ENCODE results near the gene AAK1.

The AAK1 gene

GRCh38 chr2:69570474-69570873 is 73.1 kb downstream of the AAK1 start:
- no peak for DNase-seq (ENCODE audit: low read depth)
- H3K4me3 ChIP-seq (ENCODE audit: control insufficient read depth, low read depth, low read length) = no peak overlapping the region
- TF ChIP-seq, protein P1, sequence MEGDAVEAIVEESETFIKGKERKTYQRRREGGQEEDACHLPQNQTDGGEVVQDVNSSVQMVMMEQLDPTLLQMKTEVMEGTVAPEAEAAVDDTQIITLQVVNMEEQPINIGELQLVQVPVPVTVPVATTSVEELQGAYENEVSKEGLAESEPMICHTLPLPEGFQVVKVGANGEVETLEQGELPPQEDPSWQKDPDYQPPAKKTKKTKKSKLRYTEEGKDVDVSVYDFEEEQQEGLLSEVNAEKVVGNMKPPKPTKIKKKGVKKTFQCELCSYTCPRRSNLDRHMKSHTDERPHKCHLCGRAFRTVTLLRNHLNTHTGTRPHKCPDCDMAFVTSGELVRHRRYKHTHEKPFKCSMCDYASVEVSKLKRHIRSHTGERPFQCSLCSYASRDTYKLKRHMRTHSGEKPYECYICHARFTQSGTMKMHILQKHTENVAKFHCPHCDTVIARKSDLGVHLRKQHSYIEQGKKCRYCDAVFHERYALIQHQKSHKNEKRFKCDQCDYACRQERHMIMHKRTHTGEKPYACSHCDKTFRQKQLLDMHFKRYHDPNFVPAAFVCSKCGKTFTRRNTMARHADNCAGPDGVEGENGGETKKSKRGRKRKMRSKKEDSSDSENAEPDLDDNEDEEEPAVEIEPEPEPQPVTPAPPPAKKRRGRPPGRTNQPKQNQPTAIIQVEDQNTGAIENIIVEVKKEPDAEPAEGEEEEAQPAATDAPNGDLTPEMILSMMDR (conservative IDR thresholded peaks at IDR 0.05; ENCODE audit: control insufficient read depth, insufficient read depth, low read depth, low read length) = no peak

DNA sequence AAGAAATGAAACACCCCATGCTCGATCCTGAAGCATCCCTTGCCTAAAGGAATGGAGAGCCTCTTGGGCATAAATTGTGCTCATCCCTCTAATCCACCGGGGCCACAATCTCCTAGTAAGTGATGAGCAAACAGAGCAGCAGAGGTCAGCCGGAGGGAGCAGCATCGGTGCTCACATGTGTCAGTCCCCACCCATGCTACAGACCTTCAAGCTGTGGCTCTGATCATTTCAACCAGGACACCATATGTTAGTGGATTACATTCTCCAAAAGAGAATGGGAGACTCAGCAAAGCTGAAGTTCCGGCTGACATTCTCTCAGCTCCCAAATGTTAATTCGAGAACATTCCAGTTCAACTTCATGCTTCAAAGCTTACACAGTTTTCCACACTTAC is 75.6 kb downstream of the AAK1 start:
- TF ChIP-seq, protein P1 (conservative IDR thresholded peaks at IDR 0.05; ENCODE audit: control insufficient read depth, insufficient read depth, low read depth, low read length) = no peak
- no peak overlapping the region for H3K4me3 ChIP-seq (ENCODE audit: control insufficient read depth, low read depth, low read length)
- DNase-seq (ENCODE audit: low read depth) = no peak

DNA sequence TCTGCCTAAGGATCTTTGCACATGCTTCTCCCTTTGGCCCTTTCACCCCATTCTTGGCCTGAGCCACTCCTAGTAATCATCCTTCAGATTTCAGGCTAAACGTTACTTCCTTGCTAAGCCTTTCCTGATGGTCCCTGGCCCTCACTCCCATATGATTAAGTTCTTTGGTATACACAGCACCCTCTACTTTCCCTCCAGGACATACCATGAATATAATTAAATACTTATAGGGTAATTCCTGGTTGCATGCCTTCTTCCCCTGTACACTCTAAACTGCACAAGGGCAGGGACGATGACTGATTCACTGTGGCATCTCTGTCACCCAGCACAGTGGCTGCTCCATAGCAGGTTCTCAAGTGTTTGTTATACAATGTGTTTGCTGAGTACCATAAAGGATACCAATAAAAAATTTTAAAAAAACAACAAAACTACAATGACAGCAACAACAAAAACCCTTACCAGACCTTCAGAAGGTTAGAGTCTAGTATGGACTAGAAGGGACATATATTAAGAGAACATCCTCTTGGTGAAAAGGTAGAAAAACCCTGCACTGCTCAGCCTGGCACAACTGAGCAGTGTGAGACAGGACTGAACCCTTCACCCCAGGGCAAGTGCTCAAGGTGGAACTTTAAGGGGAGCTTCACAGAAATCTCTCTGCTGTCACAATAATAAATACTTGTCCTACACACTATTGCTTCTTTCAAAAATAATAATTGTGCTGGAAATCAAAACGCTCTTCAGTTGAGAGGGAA is 76.2 kb downstream of the AAK1 start:
- peak; percentile 31 for DNase-seq (ENCODE audit: low read depth)
- TF ChIP-seq, protein P1 (conservative IDR thresholded peaks at IDR 0.05; ENCODE audit: control insufficient read depth, insufficient read depth, low read depth, low read length) = no peak
- H3K4me3 ChIP-seq (ENCODE audit: control insufficient read depth, low read depth, low read length) = no peak overlapping the region

DNA sequence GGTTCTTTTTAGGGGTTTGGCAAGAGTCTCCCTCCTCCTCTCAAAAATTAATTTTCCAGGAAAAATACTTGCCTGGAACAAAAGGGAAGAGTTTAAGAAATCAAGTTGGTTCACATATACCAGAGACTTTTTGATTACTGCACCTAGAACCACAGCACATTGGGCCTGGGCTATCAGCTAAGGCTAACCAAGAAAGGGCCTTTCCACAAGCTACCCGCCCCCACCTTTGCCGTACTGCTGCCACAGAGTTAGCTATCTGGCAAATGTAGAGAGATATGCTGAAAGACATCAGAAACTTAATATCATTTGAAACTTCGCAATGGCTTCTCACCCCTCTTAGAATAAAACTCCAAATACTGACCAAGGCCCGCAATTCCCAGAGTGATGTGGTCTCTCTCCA is 76.9 kb downstream of the AAK1 start:
- no peak overlapping the region for H3K4me3 ChIP-seq (ENCODE audit: control insufficient read depth, low read depth, low read length)
- DNase-seq (ENCODE audit: low read depth) = no peak
- TF ChIP-seq, protein P1 (conservative IDR thresholded peaks at IDR 0.05; ENCODE audit: control insufficient read depth, insufficient read depth, low read depth, low read length) = no peak

- H3K4me3 ChIP-seq (ENCODE audit: control insufficient read depth, low read depth, low read length) = no peak overlapping the region
- peak; percentile 40 for DNase-seq (ENCODE audit: low read depth)
- TF ChIP-seq, protein P1 (conservative IDR thresholded peaks at IDR 0.05; ENCODE audit: control insufficient read depth, insufficient read depth, low read depth, low read length) = peak; percentile 75
These were observed 78.1 kb downstream of the AAK1 start for GRCh38 chr2:69565431-69565839.

DNA sequence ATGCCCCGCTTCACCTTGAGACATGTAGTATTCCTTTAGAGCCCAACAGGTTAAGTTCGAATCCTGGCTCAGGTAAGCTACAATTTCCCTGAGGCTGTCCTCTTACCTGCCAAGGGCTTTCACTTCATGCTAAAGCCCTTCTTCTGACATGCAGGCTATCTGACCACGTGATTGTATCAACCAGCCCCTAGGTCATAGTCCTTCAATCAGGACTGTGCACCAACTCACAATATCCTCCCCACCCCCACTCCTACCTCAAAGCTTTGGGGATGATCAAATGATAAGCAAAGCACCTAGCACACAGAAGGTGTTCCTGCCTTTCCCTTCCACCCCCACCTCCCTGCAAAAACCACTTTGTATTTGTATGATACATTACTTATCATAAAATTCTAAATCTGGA is 78.9 kb downstream of the AAK1 start:
- no peak overlapping the region for H3K4me3 ChIP-seq (ENCODE audit: control insufficient read depth, low read depth, low read length)
- TF ChIP-seq, protein P1 (conservative IDR thresholded peaks at IDR 0.05; ENCODE audit: control insufficient read depth, insufficient read depth, low read depth, low read length) = no peak
- no peak for DNase-seq (ENCODE audit: low read depth)

All from fibroblast of mammary gland (primary cell).